ENCODE data around the gene TMEM87B. TPM values are rescaled to one million over a fixed set of nuclear protein-coding genes. Genes with fewer than 3 reads are reported as not detected.

The TMEM87B gene
- total and polyA plus RNA-seq, 2 of the 4 experiments (the other 2 are of a cell fraction): 6.3 to 12.5 TPM

- POLR2A ChIA-PET (ENCODE audit: unreplicated experiment): no interaction called here
- dilution Hi-C loops (cut with HindIII; ENCODE audit: low sequenced_read_pairs, unreplicated experiment): no loop called here
- in situ Hi-C loops (cut with MboI; ENCODE audit: low sequenced_read_pairs): no loop called here
- no peak overlapping the region for H2AFZ ChIP-seq (replicated peaks; ENCODE audit: low read length, poor library complexity)
- no peak overlapping the region for H4K5ac ChIP-seq (ENCODE audit: low read depth, low read length)
- no peak overlapping the region for H2BK15ac ChIP-seq (ENCODE audit: low read depth, low read length)
- no peak overlapping the region for H3K56ac ChIP-seq (ENCODE audit: extremely low read depth, insufficient read depth, low read length)
- no peak overlapping the region for H2AK5ac ChIP-seq (ENCODE audit: low read depth, low read length)
- H3K9me1 ChIP-seq (ENCODE audit: insufficient read depth, low read length): peaks cover 5% of the 10 kb centered on the region
- no peak overlapping the region for H4K8ac ChIP-seq (ENCODE audit: low read depth in 2 of 2, low read length in 2 of 2)
- H3K18ac ChIP-seq (ENCODE audit: low read depth, low read length): no peak overlapping the region
- intact Hi-C loops (cut with micrococcal nuclease): no loop called here
- no peaks in the 10 kb centered on the region for H3K9me3 ChIP-seq (ENCODE audit: control insufficient read depth, insufficient read depth, low read length)
- H3K4me3 ChIP-seq (ENCODE audit: insufficient read depth, low read depth, low read length): no peak overlapping the region
- H3K27ac ChIP-seq (ENCODE audit: insufficient read depth, low read length): no peak overlapping the region
- H3K23ac ChIP-seq (ENCODE audit: low read depth, low read length): no peak overlapping the region
- 0 out of 4 replicates have a peak, but pooled peaks cover 0 to 11% of the 10 kb centered on the region in 2 experiments for H3K79me1 ChIP-seq (ENCODE audit: low read depth in 1 of 2, low read length in 2 of 2)
- DNase-seq: no peak
- no peak overlapping the region for H2BK120ac ChIP-seq (ENCODE audit: low read depth, low read length)
- CTCF ChIA-PET: interaction anchor here (0.6 kb wide), 1 partner anchor 27 kb away, joined by 6 read pairs; no protein-coding TSS in a partner anchor
- no peaks in the 10 kb centered on the region for H3K27me3 ChIP-seq (ENCODE audit: control insufficient read depth, insufficient read depth, low read length)
- H3K36me3 ChIP-seq (ENCODE audit: control insufficient read depth, insufficient read depth, low read length): no peaks in the 10 kb centered on the region
- H3K4me1 ChIP-seq (ENCODE audit: control insufficient read depth, insufficient read depth, low read length): peaks cover 10% of the 10 kb centered on the region
- 94% methylated on average over 3 of the region's 17 CpGs; no CpG with 5 or more reads in 1 of the 2 experiments for WGBS, 2 experiments (ENCODE audit: extremely low coverage in 2 of 2, insufficient read length in 1 of 2)
- H3K14ac ChIP-seq (replicated peaks; ENCODE audit: low read depth, low read length): no peak overlapping the region
- no peak overlapping the region for H3K4ac ChIP-seq (ENCODE audit: low read depth, low read length)
- no peak overlapping the region for H4K91ac ChIP-seq (ENCODE audit: insufficient read depth, low read depth, low read length)
- ATAC-seq (ENCODE audit: low read depth): no peak
- H3K9ac ChIP-seq (ENCODE audit: low read depth, low read length): no peak overlapping the region
- H2BK20ac ChIP-seq (ENCODE audit: low read depth, low read length): no peak overlapping the region
- H3K4me2 ChIP-seq (ENCODE audit: low read depth, low read length): no peak overlapping the region
- no peaks in the 10 kb centered on the region for H4K20me1 ChIP-seq (ENCODE audit: insufficient read depth, low read length)
- no peak overlapping the region for H2BK5ac ChIP-seq (ENCODE audit: low read depth, low read length, poor library complexity, severe bottlenecking)
- BruUV-seq (replicated peaks): no TSS peak
- no peak overlapping the region for H2AK9ac ChIP-seq (replicated peaks; ENCODE audit: low read depth, low read length, poor library complexity)
- TF ChIP-seq NFE2L2 (IDR thresholded peaks at IDR 0.05; ENCODE audit: low read depth, low read length) (no peak), FOS (IDR thresholded peaks at IDR 0.05; ENCODE audit: low read depth, low read length) (no peak), USF2 (IDR thresholded peaks at IDR 0.05; ENCODE audit: low read depth, low read length) (no peak), POLR2A (IDR thresholded peaks at IDR 0.05; ENCODE audit: low read depth, low read length) (no peak), CHD1 (IDR thresholded peaks at IDR 0.05; ENCODE audit: low read depth, low read length) (no peak), MAZ (IDR thresholded peaks at IDR 0.05; ENCODE audit: borderline replicate concordance, low read depth, low read length) (no peak), ELK1 (IDR thresholded peaks at IDR 0.05; ENCODE audit: borderline replicate concordance, low read depth, low read length) (no peak), BHLHE40 (IDR thresholded peaks at IDR 0.05; ENCODE audit: low read depth, low read length) (no peak), MXI1 (IDR thresholded peaks at IDR 0.05; ENCODE audit: borderline replicate concordance, low read depth, low read length) (no peak), RCOR1 (IDR thresholded peaks at IDR 0.05; ENCODE audit: insufficient replicate concordance, low read length) (no peak), MAFK (IDR thresholded peaks at IDR 0.05; ENCODE audit: low read depth, low read length) (no peak), SMC3 (IDR thresholded peaks at IDR 0.05; ENCODE audit: low read depth, low read length) (no peak), RAD21 (IDR thresholded peaks at IDR 0.05; ENCODE audit: low read length) (no peak), RFX5 (IDR thresholded peaks at IDR 0.05; ENCODE audit: low read depth, low read length) (no peak), CTCF (conservative IDR thresholded peaks at IDR 0.05; ENCODE audit: low read depth, low read length) (no peak)
Measured at GRCh38 chr2:112147382-112148168, 92.5 kb downstream of the TMEM87B start.

All from IMR-90 (cell line).